Fibroblast of lung (primary cell): Measurements from ENCODE around the gene COA7.

Experiments
- EZH2 ChIP-seq: IDR thresholded peaks from 2 replicates; pipeline ENCODE4 v1.5.1; 2012; ENCODE audit warnings: low read length, control low read depth, mild to moderate bottlenecking; ENCODE audit errors: missing control alignments
- TF ChIP-seq, protein P1 (sequence below), 2 donors: IDR thresholded peaks in 1 of 2; conservative IDR thresholded peaks in 1 of 2; 1 replicate in 1 of 2; 2 replicates in 1 of 2; pipeline ENCODE4 v1.5.1; 2011 to 2012; ENCODE audit warnings: low read length in 2 of 2, control low read depth in 1 of 2, inconsistent platforms in 1 of 2, low read depth in 1 of 2, mild to moderate bottlenecking in 1 of 2

DNA sequence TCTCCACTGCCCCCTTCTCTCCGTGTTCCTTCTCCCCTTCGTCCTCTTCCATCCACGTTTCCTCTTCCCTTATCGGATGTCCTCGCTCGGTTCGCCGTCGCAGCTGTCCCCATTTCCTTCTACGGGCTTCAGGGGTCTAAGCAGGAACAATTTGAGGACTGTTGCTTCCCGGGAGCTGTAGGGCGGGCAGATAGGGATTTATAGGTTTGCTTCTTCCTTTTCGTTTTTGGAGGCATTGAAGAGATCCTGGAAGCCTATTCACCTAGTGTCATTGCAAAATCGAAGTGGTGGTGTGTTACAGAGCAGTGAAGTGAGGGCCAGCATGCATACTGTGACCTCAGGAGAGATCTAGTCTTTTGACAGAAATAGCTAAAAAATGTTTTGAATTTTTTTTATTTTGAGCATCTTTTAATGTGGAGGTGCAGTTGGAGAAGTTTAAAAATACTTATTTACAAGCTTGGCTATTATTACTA lies 29.0 kb upstream of the COA7 start:
- TF ChIP-seq, protein P1, sequence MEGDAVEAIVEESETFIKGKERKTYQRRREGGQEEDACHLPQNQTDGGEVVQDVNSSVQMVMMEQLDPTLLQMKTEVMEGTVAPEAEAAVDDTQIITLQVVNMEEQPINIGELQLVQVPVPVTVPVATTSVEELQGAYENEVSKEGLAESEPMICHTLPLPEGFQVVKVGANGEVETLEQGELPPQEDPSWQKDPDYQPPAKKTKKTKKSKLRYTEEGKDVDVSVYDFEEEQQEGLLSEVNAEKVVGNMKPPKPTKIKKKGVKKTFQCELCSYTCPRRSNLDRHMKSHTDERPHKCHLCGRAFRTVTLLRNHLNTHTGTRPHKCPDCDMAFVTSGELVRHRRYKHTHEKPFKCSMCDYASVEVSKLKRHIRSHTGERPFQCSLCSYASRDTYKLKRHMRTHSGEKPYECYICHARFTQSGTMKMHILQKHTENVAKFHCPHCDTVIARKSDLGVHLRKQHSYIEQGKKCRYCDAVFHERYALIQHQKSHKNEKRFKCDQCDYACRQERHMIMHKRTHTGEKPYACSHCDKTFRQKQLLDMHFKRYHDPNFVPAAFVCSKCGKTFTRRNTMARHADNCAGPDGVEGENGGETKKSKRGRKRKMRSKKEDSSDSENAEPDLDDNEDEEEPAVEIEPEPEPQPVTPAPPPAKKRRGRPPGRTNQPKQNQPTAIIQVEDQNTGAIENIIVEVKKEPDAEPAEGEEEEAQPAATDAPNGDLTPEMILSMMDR (conservative IDR thresholded peaks at IDR 0.05 in 1 of 2, IDR thresholded peaks at IDR 0.05 in 1 of 2; ENCODE audit: low read depth in 1 of 2, low read length in 2 of 2): no peak
- no peak for TF ChIP-seq EZH2
